H9 (cell line): ENCODE data around the gene ST8SIA5. TPM values are rescaled to one million over a fixed set of nuclear protein-coding genes. Genes with fewer than 3 reads are reported as not detected.

Experiments
- DNase-seq: peaks from one replicate; pipeline ENCODE4 v3.0.0-alpha.2; 2017
- H2AFZ ChIP-seq: one replicate; pipeline ENCODE4 v1.6.1; 2013; ENCODE audit warnings: mild to moderate bottlenecking, low read length, control low read depth, moderate library complexity
- H2AK5ac ChIP-seq: 2 replicates; pipeline ENCODE4 v1.6.1; 2013; ENCODE audit warnings: low read length, control low read depth, mixed read lengths; ENCODE audit not compliant: insufficient read length
- H2BK120ac ChIP-seq: one replicate; pipeline ENCODE4 v1.6.1; 2013; ENCODE audit warnings: low read depth, mild to moderate bottlenecking, low read length, control low read depth, inconsistent platforms; ENCODE audit not compliant: poor library complexity, severe bottlenecking
- H2BK12ac ChIP-seq: 2 replicates; pipeline ENCODE4 v1.6.1; 2013; ENCODE audit warnings: low read length, control low read depth, mixed read lengths, low read depth; ENCODE audit not compliant: insufficient read length
- H2BK15ac ChIP-seq: 2 replicates; pipeline ENCODE4 v1.6.1; 2013; ENCODE audit warnings: low read depth, low read length, control low read depth
- H2BK20ac ChIP-seq: one replicate; pipeline ENCODE4 v1.6.1; 2013; ENCODE audit warnings: low read depth, mild to moderate bottlenecking, low read length, control low read depth, inconsistent platforms; ENCODE audit not compliant: poor library complexity, severe bottlenecking
- H2BK5ac ChIP-seq: 2 replicates; pipeline ENCODE4 v1.6.1; 2013; ENCODE audit warnings: low read length, control low read depth, mixed read lengths; ENCODE audit not compliant: insufficient read length
- H3K14ac ChIP-seq: 2 replicates; pipeline ENCODE4 v1.6.1; 2013; ENCODE audit warnings: low read length, control low read depth; ENCODE audit not compliant: insufficient read depth
- H3K18ac ChIP-seq: 2 replicates; pipeline ENCODE4 v1.6.1; 2013; ENCODE audit warnings: low read depth, mild to moderate bottlenecking, mixed read lengths, low read length, control low read depth; ENCODE audit not compliant: insufficient read length
- H3K23ac ChIP-seq: 2 replicates; pipeline ENCODE4 v1.6.1; 2013; ENCODE audit warnings: low read length, control low read depth, mixed read lengths, low read depth; ENCODE audit not compliant: insufficient read length
- H3K23me2 ChIP-seq: 2 replicates; pipeline ENCODE4 v1.6.1; 2013; ENCODE audit warnings: low read depth, mild to moderate bottlenecking, mixed read lengths, low read length, control low read depth; ENCODE audit not compliant: insufficient read length, poor library complexity, severe bottlenecking
- H3K27ac ChIP-seq: 2 replicates; pipeline ENCODE4 v1.5.1; 2013; ENCODE audit warnings: low read length, control low read depth, mixed read lengths, low read depth; ENCODE audit not compliant: insufficient read length
- H3K27me3 ChIP-seq: 2 replicates; pipeline ENCODE4 v1.6.1; 2013; ENCODE audit warnings: low read length, control low read depth, inconsistent platforms; ENCODE audit not compliant: insufficient read depth
- H3K4ac ChIP-seq: 2 replicates; pipeline ENCODE4 v1.6.1; 2013; ENCODE audit warnings: low read depth, mild to moderate bottlenecking, control low read depth, inconsistent platforms, low read length, moderate library complexity
- H3K4me1 ChIP-seq: 2 replicates; pipeline ENCODE4 v1.6.1; 2013; ENCODE audit warnings: low read length, control low read depth, inconsistent platforms; ENCODE audit not compliant: insufficient read depth
- H3K4me2 ChIP-seq: 2 replicates; pipeline ENCODE4 v1.6.1; 2013; ENCODE audit warnings: low read length, control low read depth, mixed read lengths; ENCODE audit not compliant: insufficient read length, insufficient read depth
- H3K56ac ChIP-seq: 2 replicates; pipeline ENCODE4 v1.6.1; 2013; ENCODE audit warnings: low read depth, mild to moderate bottlenecking, mixed read lengths, low read length, control low read depth; ENCODE audit not compliant: insufficient read length
- H3K79me1 ChIP-seq: 2 replicates; pipeline ENCODE4 v1.6.1; 2013; ENCODE audit warnings: low read depth, mild to moderate bottlenecking, moderate library complexity, low read length, control low read depth, inconsistent platforms; ENCODE audit not compliant: insufficient read depth, poor library complexity, severe bottlenecking
- H3K79me2 ChIP-seq: 2 replicates; pipeline ENCODE4 v1.6.1; 2013; ENCODE audit warnings: low read length, control low read depth, inconsistent platforms; ENCODE audit not compliant: insufficient read depth
- H3K9ac ChIP-seq: 2 replicates; pipeline ENCODE4 v1.6.1; 2013; ENCODE audit warnings: low read length, control low read depth, mixed read lengths; ENCODE audit not compliant: insufficient read length; ENCODE audit errors: extremely low read depth
- H3K9me3 ChIP-seq: one replicate; pipeline ENCODE4 v1.6.1; 2013; ENCODE audit warnings: low read depth, low read length, inconsistent platforms; ENCODE audit not compliant: control insufficient read depth
- H3T11ph ChIP-seq: one replicate; pipeline ENCODE4 v1.6.1; 2013; ENCODE audit warnings: mild to moderate bottlenecking, low read length, control low read depth, inconsistent platforms
- H4K20me1 ChIP-seq: one replicate; pipeline ENCODE4 v1.6.1; 2013; ENCODE audit not compliant: control insufficient read depth, insufficient read length, insufficient read depth
- H4K5ac ChIP-seq: 2 replicates; pipeline ENCODE4 v1.6.1; 2013; ENCODE audit warnings: low read depth, mild to moderate bottlenecking, mixed read lengths, low read length, control low read depth; ENCODE audit not compliant: insufficient read length
- H4K8ac ChIP-seq: replicated peaks from 2 replicates; pipeline ENCODE4 v1.6.1; 2013; ENCODE audit warnings: low read length, control low read depth, mixed read lengths, low read depth; ENCODE audit not compliant: insufficient read length
- H4K91ac ChIP-seq: 2 replicates; pipeline ENCODE4 v1.6.1; 2013; ENCODE audit warnings: low read depth, mild to moderate bottlenecking, moderate library complexity, mixed read lengths, low read length, control low read depth; ENCODE audit not compliant: insufficient read length
- H3K27ac Mint-ChIP-seq, 3 experiments: 2 replicates in 2 of 3; 3 replicates in 1 of 3; pipeline ENCODE4 v1.8.0; 2020 to 2021; ENCODE audit warnings: mixed read lengths in 3 of 3, mild to moderate bottlenecking in 1 of 3, moderate library complexity in 1 of 3
- H3K27me3 Mint-ChIP-seq: 2 replicates; pipeline ENCODE4 v1.8.0; 2021; ENCODE audit warnings: low read depth, mild to moderate bottlenecking, moderate library complexity, mixed read lengths
- H3K36me3 Mint-ChIP-seq, 3 experiments: 2 replicates in 2 of 3; 3 replicates in 1 of 3; pipeline ENCODE4 v1.8.0; 2020 to 2021; ENCODE audit warnings: low read depth in 3 of 3, mixed read lengths in 3 of 3; ENCODE audit not compliant: insufficient read depth in 1 of 3
- H3K4me1 Mint-ChIP-seq, 2 experiments: 2 replicates each; pipeline ENCODE4 v1.8.0; 2020; ENCODE audit warnings: mixed read lengths in 2 of 2
- H3K4me3 Mint-ChIP-seq, 2 experiments: 2 replicates in 1 of 2; 3 replicates in 1 of 2; pipeline ENCODE4 v1.8.0; 2020 to 2021; ENCODE audit warnings: mild to moderate bottlenecking in 2 of 2, mixed read lengths in 2 of 2, moderate library complexity in 1 of 2
- H3K9me3 Mint-ChIP-seq, 2 experiments: 2 replicates in 1 of 2; 3 replicates in 1 of 2; pipeline ENCODE4 v1.8.0; 2020; ENCODE audit warnings: mild to moderate bottlenecking in 2 of 2, mixed read lengths in 2 of 2, moderate library complexity in 1 of 2
- CTCF ChIP-seq: fragments of 200-600 bp; sonication (generic); conservative IDR thresholded peaks from 3 replicates; pipeline ENCODE4 v1.8.0; 2021; ENCODE audit warnings: antibody characterized with exemption, mild to moderate bottlenecking
- WGBS: extraction: QIAGEN DNeasy Blood & Tissue Kit; methylation state at CpG from one replicate; pipeline ENCODE4 v1.1.7; 2013; ENCODE audit warnings: missing lambda C conversion rate, low lambda C conversion rate, mixed read lengths; ENCODE audit not compliant: insufficient read length; ENCODE audit errors: extremely low coverage; 5-methylcytosine and 5-hydroxymethylcytosine counted together
- total RNA-seq: library from RNA; stranded (reverse); gene quantifications from 2 replicates; pipeline ENCODE4 v1.2.1, GENCODE V29; 2021

Gene ST8SIA5
- total RNA-seq, 1 experiment from 2014 or later: 0.63 TPM

- Mint-ChIP-seq H3K36me3 (peaks cover 0 to 5% (median 0%) of the 10 kb centered on the region in 3 experiments; a peak in 2 of 7 replicates), H3K9me3 (peaks cover 5 to 7% of the 10 kb centered on the region in 2 experiments; a peak in 4 of 5 replicates), H3K4me1 (peaks cover 0 to 6% of the 10 kb centered on the region in 2 experiments; a peak in 2 of 4 replicates), H3K4me3 (no peak overlapping the region), H3K27me3 (no peaks in the 10 kb centered on the region; the same call in 1 of the 2 replicates), H3K27ac (no peak overlapping the region)
- H4K5ac ChIP-seq: no peak overlapping the region
- no peaks in the 10 kb centered on the region for H4K20me1 ChIP-seq
- no peak overlapping the region for H3T11ph ChIP-seq
- no peak overlapping the region for H3K14ac ChIP-seq
- no peak overlapping the region for H2AK5ac ChIP-seq
- no peak overlapping the region for H2BK12ac ChIP-seq
- no peak overlapping the region for H4K8ac ChIP-seq
- H3K9me3 ChIP-seq: no peaks in the 10 kb centered on the region
- no peak overlapping the region for H2BK15ac ChIP-seq
- no peak overlapping the region for H3K23ac ChIP-seq
- H3K4me1 ChIP-seq: no peaks in the 10 kb centered on the region; the same call in 1 of the 2 replicates
- no peak overlapping the region for H3K18ac ChIP-seq
- 0% methylated on average over 1 of the region's 5 CpGs for WGBS
- no peaks in the 10 kb centered on the region for H3K23me2 ChIP-seq
- H3K9ac ChIP-seq: no peak overlapping the region
- TF ChIP-seq CTCF: no peak
- no peaks in the 10 kb centered on the region for H3K79me1 ChIP-seq
- H3K56ac ChIP-seq: no peak overlapping the region
- H4K91ac ChIP-seq: no peak overlapping the region
- no peak overlapping the region for H3K4me2 ChIP-seq
- no peak for DNase-seq
- no peak overlapping the region for H2BK5ac ChIP-seq
- H2BK120ac ChIP-seq: no peak overlapping the region
- no peaks in the 10 kb centered on the region for H3K79me2 ChIP-seq
- H2BK20ac ChIP-seq: no peak overlapping the region
- H3K27me3 ChIP-seq: no peaks in the 10 kb centered on the region
- H3K4ac ChIP-seq: no peak overlapping the region
- H3K27ac ChIP-seq: no peak overlapping the region
- no peak overlapping the region for H2AFZ ChIP-seq
Observed at GRCh38 chr18:46736135-46736534, 20.7 kb downstream of the ST8SIA5 start.
